ENCODE results near the gene KREMEN2.
"Not testable (repeated sequence)": the region's sequence is repeated elsewhere in the genome, so short reads cannot be mapped to it uniquely, and the experiment has no call there.

KREMEN2 gene

GRCh38 chr16:2963723-2964474, at the start of gene KREMEN2:
KREMEN2 (plus strand) TSS chr16:2964275; CDS start chr16:2964521, 246 bp downstream.
- no peak for DNase-seq (ENCODE audit: low read depth)

DNA sequence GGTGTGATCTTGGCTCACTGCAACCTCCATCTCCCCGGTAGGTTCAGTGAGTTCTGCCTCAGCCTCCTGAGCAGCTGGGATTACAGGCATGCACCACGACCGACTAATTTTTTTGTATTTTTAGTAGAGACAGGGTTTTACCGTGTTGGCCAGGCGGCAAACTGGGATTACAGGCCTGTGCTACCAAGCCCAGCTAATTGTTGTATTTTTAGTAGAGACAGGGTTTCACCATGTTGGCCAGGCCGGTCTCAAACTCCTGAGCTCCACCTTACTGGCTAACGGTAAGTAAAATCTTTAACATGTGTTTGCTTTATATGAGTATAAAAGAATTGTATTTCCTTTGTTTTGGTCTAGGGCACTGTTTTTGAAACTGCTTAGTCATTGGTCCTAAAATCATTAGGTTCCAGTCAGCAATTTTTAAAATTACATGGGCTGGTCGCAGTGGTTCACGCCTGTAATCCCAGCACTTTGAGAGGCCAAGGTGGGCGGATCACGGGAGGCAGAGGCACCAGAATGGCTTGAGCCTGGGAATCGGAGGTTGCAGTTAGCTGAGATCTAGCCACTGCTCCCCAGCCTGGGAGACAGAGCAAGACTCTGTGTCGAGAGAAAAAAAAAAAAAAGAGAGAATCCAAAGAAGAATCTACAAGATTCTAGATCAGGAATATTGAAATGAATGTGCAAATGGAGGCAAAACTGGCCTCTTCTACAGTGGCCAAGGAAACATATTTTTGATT, 48.7 kb upstream of the KREMEN2 start:
- no peak for DNase-seq (ENCODE audit: low read depth)

DNA sequence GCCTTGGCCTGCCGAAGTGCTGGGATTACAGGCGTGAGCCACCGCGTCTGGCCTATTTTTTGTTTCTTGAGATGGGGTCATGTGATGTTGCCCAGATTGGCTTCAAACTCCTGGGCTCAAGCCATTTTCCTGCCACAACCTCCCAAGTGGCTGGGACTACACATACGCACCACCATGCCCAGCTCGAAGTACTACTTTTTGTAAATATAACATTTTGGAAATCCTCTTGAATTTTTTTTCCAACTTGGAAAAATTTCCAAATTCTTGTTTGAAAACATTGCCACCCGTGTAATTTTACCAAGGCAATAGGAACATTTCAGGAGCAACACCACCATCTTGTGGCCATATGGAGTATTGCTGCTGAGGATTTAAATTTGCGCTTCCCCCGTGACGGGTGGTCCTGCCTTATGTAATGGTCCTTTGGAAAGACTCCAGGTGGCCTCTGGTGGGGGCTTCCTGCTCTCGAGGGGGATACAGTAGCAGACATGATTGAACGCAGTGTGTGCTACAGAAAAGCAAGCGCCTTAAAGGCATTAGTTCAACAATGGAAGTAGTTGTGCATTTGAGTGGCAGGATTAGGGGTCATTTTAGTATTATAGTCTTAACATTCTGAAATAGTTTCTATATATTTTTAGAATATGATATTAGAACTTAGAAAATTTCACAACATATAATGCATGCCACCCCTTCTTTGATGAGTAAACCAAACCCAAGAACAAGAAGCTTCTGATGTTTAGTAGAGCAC, 44.4 kb upstream of the KREMEN2 start:
- peak; percentile 35 for DNase-seq (ENCODE audit: low read depth)

- no peak for DNase-seq (ENCODE audit: low read depth)
These were observed 40.6 kb upstream of the KREMEN2 start for GRCh38 chr16:2923481-2923880.

DNA sequence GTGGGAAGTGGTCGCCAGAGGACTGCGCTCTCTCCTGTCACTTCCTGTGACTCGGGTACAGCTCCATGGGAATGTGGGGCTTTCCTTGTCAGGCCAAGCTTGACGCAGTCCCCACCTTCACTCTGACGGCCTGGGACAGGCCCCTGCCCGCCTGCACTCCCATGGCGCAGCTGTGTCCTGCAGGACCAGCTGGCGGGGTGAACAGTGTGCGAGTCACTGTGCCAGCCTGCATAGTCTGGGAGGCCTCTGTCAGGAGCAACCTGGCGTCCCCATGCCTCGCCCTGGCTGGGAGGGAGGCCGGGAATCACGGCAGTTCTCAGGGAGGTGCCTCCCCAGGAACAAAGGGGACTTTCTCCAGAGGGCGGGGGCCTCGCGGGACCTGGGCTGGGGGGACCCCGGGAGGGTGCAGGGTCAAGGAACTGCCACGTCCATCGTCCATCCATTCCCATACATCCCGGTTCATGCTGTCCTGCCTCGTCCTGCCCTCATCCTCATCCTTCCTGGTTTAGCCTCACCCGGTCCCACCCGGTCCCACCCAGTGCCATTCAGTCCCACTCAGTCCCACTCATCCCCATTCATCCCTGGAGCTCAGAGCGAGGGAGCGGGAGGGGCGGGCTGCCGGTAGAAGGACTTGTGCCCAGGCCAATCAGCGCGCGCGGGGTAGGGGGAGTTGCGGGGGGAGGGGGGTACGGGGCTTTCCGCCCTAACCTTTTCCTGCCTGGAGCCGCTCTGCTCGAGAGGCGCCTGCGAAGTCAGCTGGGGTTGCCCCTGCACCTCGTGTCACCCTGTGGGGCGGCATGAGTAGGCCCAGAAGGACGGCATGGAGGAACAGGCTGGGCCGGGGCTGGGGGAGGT, 38.9 kb upstream of the KREMEN2 start:
- DNase-seq (ENCODE audit: low read depth) = no peak

DNA sequence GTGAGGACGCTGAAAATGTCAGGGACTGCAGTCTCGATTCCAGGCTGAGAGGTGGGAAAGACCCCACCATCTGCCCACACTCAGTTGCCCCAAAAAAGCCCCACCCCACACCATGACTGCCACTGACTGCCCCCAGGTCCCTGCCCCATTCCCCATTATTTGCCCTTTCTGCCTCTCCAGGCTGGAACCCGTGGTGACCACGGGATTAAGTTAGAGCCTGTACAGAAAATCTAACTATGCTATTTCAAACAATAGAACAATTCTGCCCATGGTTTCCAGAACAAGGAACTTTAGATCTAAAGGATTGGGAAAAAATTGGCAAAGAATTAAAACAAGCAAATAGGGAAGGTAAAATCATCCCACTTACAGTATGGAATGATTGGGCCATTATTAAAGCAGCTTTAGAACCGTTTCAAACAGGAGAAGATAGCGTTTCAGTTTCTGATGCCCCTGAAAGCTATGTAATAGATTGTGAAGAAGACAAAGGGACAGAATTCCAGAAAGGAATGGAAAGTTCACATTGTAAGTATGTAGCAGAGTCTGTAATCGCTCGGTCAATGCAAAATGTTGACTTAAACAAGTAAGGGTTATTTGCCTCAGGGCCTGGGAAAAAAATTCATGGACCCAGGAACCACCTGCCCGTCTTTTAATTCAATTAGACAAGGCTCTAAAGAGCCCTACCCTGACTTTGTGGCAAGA, 38.0 kb upstream of the KREMEN2 start:
- DNase-seq (ENCODE audit: low read depth) = no peak

- DNase-seq (ENCODE audit: low read depth) = no peak
These were observed 37.5 kb upstream of the KREMEN2 start for GRCh38 chr16:2926650-2926999.

- DNase-seq (ENCODE audit: low read depth) = peak; percentile 81
These were observed 36.9 kb upstream of the KREMEN2 start for GRCh38 chr16:2927010-2927646.

DNA sequence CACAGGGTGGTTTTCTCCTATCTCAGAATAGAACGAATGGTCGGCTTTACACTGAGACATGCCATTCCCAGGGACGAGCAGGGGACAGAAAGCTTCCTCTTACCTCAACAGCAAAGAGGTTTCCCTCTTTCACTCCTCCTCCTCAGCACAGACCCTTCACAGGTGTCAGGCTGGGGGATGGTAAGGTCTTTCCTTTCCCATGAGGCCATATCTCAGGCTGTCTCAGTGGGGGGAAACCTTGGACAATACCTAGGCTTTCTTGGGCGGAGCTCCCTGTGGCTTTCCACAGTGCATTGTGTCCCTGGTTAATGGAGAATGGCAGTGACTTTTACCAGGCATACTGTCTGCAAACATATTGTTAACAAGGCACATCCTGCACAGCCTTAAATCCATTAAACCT, 35.9 kb upstream of the KREMEN2 start:
- DNase-seq (ENCODE audit: low read depth) = not testable (repeated sequence)

DNA sequence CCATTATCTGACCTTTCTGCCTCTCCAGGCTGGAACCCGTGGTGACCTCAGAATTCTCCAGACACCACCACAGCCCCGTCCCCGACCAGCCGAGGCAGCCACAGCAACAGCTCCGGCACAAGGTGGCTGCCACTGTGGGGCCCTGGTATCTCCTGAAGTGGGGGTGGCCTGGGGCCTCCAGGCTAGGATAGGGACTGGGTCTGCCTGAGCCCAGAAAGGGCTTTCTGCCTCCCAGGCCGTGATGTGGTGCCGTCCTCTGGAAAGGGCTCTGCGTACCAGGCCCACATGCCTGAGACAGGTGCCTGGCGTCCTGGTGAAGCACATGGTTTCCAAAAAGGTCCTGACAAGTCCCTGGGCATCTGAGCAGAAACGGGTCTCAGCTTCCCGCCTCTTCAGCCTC, 35.3 kb upstream of the KREMEN2 start:
- DNase-seq (ENCODE audit: low read depth) = no peak

GRCh38 chr16:2929693-2930092, 34.4 kb upstream of the KREMEN2 start:
- DNase-seq (ENCODE audit: low read depth) = no peak

GRCh38 chr16:2930236-2930635, 33.8 kb upstream of the KREMEN2 start:
- no peak for DNase-seq (ENCODE audit: low read depth)

DNA sequence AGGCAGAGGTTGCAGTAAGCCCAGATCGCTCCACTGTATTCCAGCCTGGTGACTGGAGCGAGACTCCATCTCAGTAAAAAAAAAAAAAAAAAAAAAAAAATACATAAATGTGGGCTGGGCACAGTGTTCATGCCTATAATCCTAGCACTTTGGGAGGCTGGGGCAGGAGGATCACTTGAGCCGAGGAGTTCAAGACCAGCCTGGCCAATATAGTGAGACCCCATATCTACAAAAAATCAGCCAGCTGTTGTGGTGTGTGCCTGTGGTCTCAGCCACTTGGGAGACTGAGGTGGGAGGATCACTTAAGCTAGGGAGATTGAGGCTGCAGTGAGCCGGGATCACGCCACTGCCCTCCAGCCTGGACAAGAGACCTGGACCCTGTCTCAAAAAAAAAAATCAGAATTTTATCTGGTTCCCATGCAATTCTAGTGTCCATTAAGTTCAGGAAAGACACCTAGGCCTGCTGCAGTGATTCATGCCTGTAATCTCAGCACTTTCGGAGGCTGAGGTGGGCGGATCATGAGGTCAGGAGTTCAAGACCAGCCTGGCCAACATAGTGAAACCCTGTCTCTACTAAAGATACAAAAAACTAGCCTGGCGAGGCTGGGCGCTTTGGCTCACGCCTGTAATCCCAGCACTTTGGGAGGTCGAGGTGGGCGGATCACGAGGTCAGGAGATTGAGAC, 32.7 kb upstream of the KREMEN2 start:
- not testable (repeated sequence) for DNase-seq (ENCODE audit: low read depth)

- DNase-seq (ENCODE audit: low read depth) = no peak
These were observed 30.9 kb upstream of the KREMEN2 start for GRCh38 chr16:2933136-2933535.

DNA sequence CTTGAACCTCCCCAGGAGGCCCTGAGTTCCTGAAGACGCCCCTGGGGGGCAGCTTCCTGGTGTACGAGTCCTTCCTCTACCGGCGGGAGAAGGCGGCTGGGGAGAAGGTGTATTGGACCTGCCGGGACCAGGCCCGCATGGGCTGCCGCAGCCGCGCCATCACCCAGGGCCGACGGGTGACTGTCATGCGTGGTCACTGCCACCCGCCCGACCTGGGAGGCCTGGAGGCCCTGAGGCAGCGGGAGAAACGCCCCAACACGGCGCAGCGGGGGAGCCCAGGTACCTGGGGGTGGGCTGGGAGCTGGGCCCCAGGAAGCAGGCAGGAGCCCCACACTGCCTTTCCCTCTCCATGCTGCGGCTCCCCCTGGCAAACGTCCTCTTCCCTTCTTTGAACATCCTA, 30.4 kb upstream of the KREMEN2 start:
- DNase-seq (ENCODE audit: low read depth) = no peak

GRCh38 chr16:2934450-2934849, 29.6 kb upstream of the KREMEN2 start:
- DNase-seq (ENCODE audit: low read depth) = no peak

DNA sequence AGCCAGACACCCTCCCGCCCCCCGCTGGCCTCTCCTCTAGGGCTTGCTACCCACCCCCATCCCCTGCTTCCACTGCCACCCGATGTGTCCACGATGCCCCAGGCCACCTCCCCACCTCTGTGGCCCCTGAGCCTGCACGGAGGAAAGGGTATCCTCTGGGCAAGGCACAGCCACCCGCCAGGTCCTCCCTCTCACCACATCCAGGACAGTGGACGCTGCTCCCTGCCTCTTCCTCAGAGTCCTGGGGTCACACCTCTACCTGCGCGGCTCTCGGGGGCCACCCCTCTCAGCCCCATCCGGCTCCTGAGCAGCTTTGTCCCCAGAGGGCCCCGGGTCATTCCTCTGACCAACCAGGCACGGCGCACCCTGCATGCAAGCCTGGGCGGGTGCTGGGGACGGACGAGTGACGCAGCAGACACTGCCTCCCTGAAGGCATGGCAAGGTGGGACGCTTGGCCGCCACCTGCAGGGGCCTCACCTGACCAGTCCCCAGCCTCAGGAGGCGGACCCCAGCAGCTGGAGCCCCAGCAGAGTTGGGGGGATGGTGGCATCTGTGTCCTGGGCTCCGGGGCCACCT, 27.6 kb upstream of the KREMEN2 start:
- no peak for DNase-seq (ENCODE audit: low read depth)

DNA sequence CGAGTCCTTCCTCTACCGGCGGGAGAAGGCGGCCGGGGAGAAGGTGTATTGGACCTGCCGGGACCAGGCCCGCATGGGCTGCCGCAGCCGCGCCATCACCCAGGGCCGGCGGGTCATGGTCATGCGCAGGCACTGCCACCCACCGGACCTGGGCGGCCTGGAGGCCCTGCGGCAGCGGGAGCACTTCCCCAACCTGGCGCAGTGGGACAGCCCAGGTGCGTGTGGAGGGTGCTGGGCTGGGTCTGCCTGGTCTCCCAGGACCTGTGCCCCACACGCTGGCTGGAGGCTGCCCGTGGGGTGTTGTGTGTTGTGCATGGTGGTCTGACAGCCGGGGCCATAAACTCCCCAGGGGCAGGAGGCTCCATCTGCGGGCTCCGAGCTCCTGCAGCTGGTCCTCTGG, 26.9 kb upstream of the KREMEN2 start:
- no peak for DNase-seq (ENCODE audit: low read depth)

- DNase-seq (ENCODE audit: low read depth) = no peak
These were observed 25.9 kb upstream of the KREMEN2 start for GRCh38 chr16:2938206-2938605.

DNA sequence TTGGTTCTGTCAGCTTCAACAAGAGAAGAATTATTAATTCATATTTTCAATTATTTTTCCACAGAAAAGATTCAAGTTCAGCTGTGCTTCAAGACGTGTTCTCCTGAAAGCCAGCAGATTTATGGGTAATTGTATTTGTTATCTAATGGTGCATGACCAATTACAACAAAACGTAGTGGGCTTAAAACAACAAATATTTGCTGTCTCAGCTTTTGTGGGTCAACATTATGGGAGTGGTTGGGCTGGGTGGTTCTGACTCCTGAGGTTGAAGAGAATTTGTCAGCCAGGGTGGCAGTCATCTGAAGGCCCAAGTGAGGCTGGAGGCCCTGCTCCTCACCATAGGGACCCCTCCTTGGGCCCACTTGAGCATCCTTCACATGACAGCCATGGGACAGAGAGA, 24.1 kb upstream of the KREMEN2 start:
- no peak for DNase-seq (ENCODE audit: low read depth)
